HEK293 (cell line): Measurements from ENCODE around the gene GPATCH2.

Experiments used
- KLF16 ChIP-seq: fragments of 450-650 bp; formaldehyde crosslinking; IDR thresholded peaks from 2 replicates; pipeline ENCODE4 v1.5.1; 2017; ENCODE audit warnings: missing biosample characterization, missing genetic modification characterization
- KLF9 ChIP-seq: fragments of 450-650 bp; formaldehyde crosslinking; IDR thresholded peaks from 2 replicates; pipeline ENCODE4 v1.5.1; 2016; ENCODE audit warnings: missing biosample characterization, missing genetic modification characterization, low read depth
- REPIN1 ChIP-seq: fragments of 450-650 bp; formaldehyde crosslinking; IDR thresholded peaks from 2 replicates; pipeline ENCODE4 v1.5.1; 2017; ENCODE audit warnings: missing biosample characterization, missing genetic modification characterization, low read depth
- SALL2 ChIP-seq: fragments of 450-650 bp; formaldehyde crosslinking; IDR thresholded peaks from 2 replicates; pipeline ENCODE4 v1.5.0; 2017; ENCODE audit warnings: missing biosample characterization, mild to moderate bottlenecking, missing genetic modification characterization, borderline replicate concordance
- TCF7L2 ChIP-seq: IDR thresholded peaks from 2 replicates; pipeline ENCODE4 v1.6.1; 2011; ENCODE audit warnings: low read depth, mild to moderate bottlenecking, inconsistent platforms, low read length, moderate library complexity, borderline replicate concordance
- WT1 ChIP-seq: fragments of 450-650 bp; formaldehyde crosslinking; IDR thresholded peaks from 2 replicates; pipeline ENCODE4 v1.5.1; 2016; ENCODE audit warnings: missing biosample characterization, missing genetic modification characterization
- ZBTB11 ChIP-seq: fragments of 450-650 bp; formaldehyde crosslinking; conservative IDR thresholded peaks from 2 replicates; pipeline ENCODE4 v1.5.1; 2016; ENCODE audit warnings: low read depth, missing biosample characterization, missing genetic modification characterization
- ZNF10 ChIP-seq: fragments of 450-650 bp; formaldehyde crosslinking; IDR thresholded peaks from 2 replicates; pipeline ENCODE4 v1.5.1; 2017; ENCODE audit warnings: missing biosample characterization, missing genetic modification characterization
- ZNF112 ChIP-seq: fragments of 450-650 bp; formaldehyde crosslinking; IDR thresholded peaks from 2 replicates; pipeline ENCODE4 v1.5.0; 2017; ENCODE audit warnings: missing biosample characterization, missing genetic modification characterization
- ZNF133 ChIP-seq: fragments of 450-650 bp; formaldehyde crosslinking; IDR thresholded peaks from 2 replicates; pipeline ENCODE4 v1.5.1; 2016; ENCODE audit warnings: missing biosample characterization, missing genetic modification characterization
- ZNF138 ChIP-seq: fragments of 450-650 bp; formaldehyde crosslinking; IDR thresholded peaks from 2 replicates; pipeline ENCODE4 v1.5.1; 2016; ENCODE audit warnings: missing biosample characterization, missing genetic modification characterization, borderline replicate concordance
- ZNF140 ChIP-seq: fragments of 450-650 bp; formaldehyde crosslinking; IDR thresholded peaks from 2 replicates; pipeline ENCODE4 v1.5.1; 2016; ENCODE audit warnings: missing biosample characterization, missing genetic modification characterization
- ZNF146 ChIP-seq: fragments of 450-650 bp; formaldehyde crosslinking; IDR thresholded peaks from 2 replicates; pipeline ENCODE4 v1.5.1; 2016; ENCODE audit warnings: missing biosample characterization, missing genetic modification characterization
- ZNF169 ChIP-seq: fragments of 450-650 bp; formaldehyde crosslinking; IDR thresholded peaks from 2 replicates; pipeline ENCODE4 v1.5.1; 2016; ENCODE audit warnings: missing biosample characterization, missing genetic modification characterization
- ZNF175 ChIP-seq: fragments of 450-650 bp; formaldehyde crosslinking; IDR thresholded peaks from 2 replicates; pipeline ENCODE4 v1.5.1; 2016; ENCODE audit warnings: missing biosample characterization, missing genetic modification characterization
- ZNF2 ChIP-seq: fragments of 450-650 bp; formaldehyde crosslinking; IDR thresholded peaks from 2 replicates; pipeline ENCODE4 v1.5.1; 2016; ENCODE audit warnings: missing biosample characterization, missing genetic modification characterization
- ZNF214 ChIP-seq: fragments of 450-650 bp; formaldehyde crosslinking; IDR thresholded peaks from 2 replicates; pipeline ENCODE4 v1.5.1; 2017; ENCODE audit warnings: missing biosample characterization, mild to moderate bottlenecking, missing genetic modification characterization, borderline replicate concordance
- ZNF23 ChIP-seq: fragments of 450-650 bp; formaldehyde crosslinking; IDR thresholded peaks from 2 replicates; pipeline ENCODE4 v1.5.1; 2016; ENCODE audit warnings: missing biosample characterization, missing genetic modification characterization, borderline replicate concordance
- ZNF239 ChIP-seq: fragments of 450-650 bp; formaldehyde crosslinking; IDR thresholded peaks from 2 replicates; pipeline ENCODE4 v1.5.1; 2016; ENCODE audit warnings: missing biosample characterization, missing genetic modification characterization
- ZNF350 ChIP-seq: fragments of 450-650 bp; formaldehyde crosslinking; IDR thresholded peaks from 2 replicates; pipeline ENCODE4 v1.5.0; 2017; ENCODE audit warnings: missing biosample characterization, mild to moderate bottlenecking, missing genetic modification characterization
- ZNF404 ChIP-seq: fragments of 450-650 bp; formaldehyde crosslinking; IDR thresholded peaks from 2 replicates; pipeline ENCODE4 v1.5.1; 2017; ENCODE audit warnings: missing biosample characterization, missing genetic modification characterization
- ZNF416 ChIP-seq: fragments of 450-650 bp; formaldehyde crosslinking; IDR thresholded peaks from 2 replicates; pipeline ENCODE4 v1.5.1; 2016; ENCODE audit warnings: missing biosample characterization, missing genetic modification characterization
- ZNF677 ChIP-seq: fragments of 450-650 bp; IDR thresholded peaks from 2 replicates; pipeline ENCODE4 v1.5.0; 2018; ENCODE audit warnings: missing biosample characterization, mild to moderate bottlenecking, missing genetic modification characterization, moderate library complexity
- ZNF704 ChIP-seq: fragments of 450-650 bp; formaldehyde crosslinking; IDR thresholded peaks from 2 replicates; pipeline ENCODE4 v1.5.1; 2016; ENCODE audit warnings: missing biosample characterization, missing genetic modification characterization
- ZNF768 ChIP-seq: fragments of 450-650 bp; formaldehyde crosslinking; IDR thresholded peaks from 2 replicates; pipeline ENCODE4 v1.5.1; 2018; ENCODE audit warnings: missing biosample characterization, mild to moderate bottlenecking, missing genetic modification characterization
- ZNF843 ChIP-seq: fragments of 450-650 bp; formaldehyde crosslinking; IDR thresholded peaks from 2 replicates; pipeline ENCODE4 v1.5.1; 2016; ENCODE audit warnings: missing biosample characterization, missing genetic modification characterization
- TF ChIP-seq, protein P1 (sequence below): fragments of 450-650 bp; formaldehyde crosslinking; IDR thresholded peaks from 2 replicates; pipeline ENCODE4; 2016; ENCODE audit warnings: missing biosample characterization, missing genetic modification characterization
- TF ChIP-seq, protein P2 (sequence below): fragments of 450-650 bp; formaldehyde crosslinking; IDR thresholded peaks from 2 replicates; pipeline ENCODE4 v1.5.1; 2017; ENCODE audit warnings: missing biosample characterization, missing genetic modification characterization
- TF ChIP-seq, protein P3 (sequence below): IDR thresholded peaks from 2 replicates; pipeline ENCODE4 v1.6.1; 2011; ENCODE audit warnings: mild to moderate bottlenecking, low read depth, low read length, borderline replicate concordance
- TF ChIP-seq, protein P4 (sequence below): sonication (generic); formaldehyde crosslinking; IDR thresholded peaks from 2 replicates; pipeline ENCODE4 v1.8.1; 2022; ENCODE audit warnings: mild to moderate bottlenecking, moderate library complexity, missing genetic modification reagents

GPATCH2 gene

GRCh38 chr1:217630711-217631591 is at the start of gene GPATCH2, which contains the start of gene SPATA17 (continued):
- TF ChIP-seq ZNF10 = no peak
- no peak for TF ChIP-seq ZNF175 (tag by site-specific recombination)
- no peak for TF ChIP-seq ZNF214 (tag by site-specific recombination)
- no peak for TF ChIP-seq ZNF404 (tag by site-specific recombination)
- no peak for TF ChIP-seq ZNF239
- no peak for TF ChIP-seq KLF9 (tag by site-specific recombination)
- TF ChIP-seq, protein P1, sequence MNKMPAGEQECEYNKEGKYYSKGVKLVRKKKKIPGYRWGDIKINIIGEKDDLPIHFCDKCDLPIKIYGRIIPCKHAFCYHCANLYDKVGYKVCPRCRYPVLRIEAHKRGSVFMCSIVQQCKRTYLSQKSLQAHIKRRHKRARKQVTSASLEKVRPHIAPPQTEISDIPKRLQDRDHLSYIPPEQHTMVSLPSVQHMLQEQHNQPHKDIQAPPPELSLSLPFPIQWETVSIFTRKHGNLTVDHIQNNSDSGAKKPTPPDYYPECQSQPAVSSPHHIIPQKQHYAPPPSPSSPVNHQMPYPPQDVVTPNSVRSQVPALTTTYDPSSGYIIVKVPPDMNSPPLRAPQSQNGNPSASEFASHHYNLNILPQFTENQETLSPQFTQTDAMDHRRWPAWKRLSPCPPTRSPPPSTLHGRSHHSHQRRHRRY (tag by site-specific recombination) = no peak
- TF ChIP-seq ZNF704 (tag by site-specific recombination) = no peak
- no peak for TF ChIP-seq ZNF350 (tag by site-specific recombination)
- no peak for TF ChIP-seq ZNF416 (tag by site-specific recombination)
- peak; percentile 92; the same call in 1 of the 2 replicates for TF ChIP-seq ZNF768 (tag by site-specific recombination)
- TF ChIP-seq REPIN1 = no peak
- TF ChIP-seq, protein P2, sequence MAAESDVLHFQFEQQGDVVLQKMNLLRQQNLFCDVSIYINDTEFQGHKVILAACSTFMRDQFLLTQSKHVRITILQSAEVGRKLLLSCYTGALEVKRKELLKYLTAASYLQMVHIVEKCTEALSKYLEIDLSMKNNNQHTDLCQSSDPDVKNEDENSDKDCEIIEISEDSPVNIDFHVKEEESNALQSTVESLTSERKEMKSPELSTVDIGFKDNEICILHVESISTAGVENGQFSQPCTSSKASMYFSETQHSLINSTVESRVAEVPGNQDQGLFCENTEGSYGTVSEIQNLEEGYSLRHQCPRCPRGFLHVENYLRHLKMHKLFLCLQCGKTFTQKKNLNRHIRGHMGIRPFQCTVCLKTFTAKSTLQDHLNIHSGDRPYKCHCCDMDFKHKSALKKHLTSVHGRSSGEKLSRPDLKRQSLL = no peak
- TF ChIP-seq, protein P3, sequence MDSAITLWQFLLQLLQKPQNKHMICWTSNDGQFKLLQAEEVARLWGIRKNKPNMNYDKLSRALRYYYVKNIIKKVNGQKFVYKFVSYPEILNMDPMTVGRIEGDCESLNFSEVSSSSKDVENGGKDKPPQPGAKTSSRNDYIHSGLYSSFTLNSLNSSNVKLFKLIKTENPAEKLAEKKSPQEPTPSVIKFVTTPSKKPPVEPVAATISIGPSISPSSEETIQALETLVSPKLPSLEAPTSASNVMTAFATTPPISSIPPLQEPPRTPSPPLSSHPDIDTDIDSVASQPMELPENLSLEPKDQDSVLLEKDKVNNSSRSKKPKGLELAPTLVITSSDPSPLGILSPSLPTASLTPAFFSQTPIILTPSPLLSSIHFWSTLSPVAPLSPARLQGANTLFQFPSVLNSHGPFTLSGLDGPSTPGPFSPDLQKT = no peak
- TF ChIP-seq ZNF146 (tag by site-specific recombination) = no peak
- TF ChIP-seq ZNF133 (tag by site-specific recombination) = no peak
- no peak for TF ChIP-seq ZNF138
- TF ChIP-seq WT1 (tag by site-specific recombination) = no peak
- TF ChIP-seq SALL2 = no peak
- TF ChIP-seq TCF7L2 = peak; percentile 21; the same call in 1 of the 2 replicates
- TF ChIP-seq ZNF677 (tag by site-specific recombination) = no peak
- TF ChIP-seq KLF16 (tag by site-specific recombination) = no peak
- TF ChIP-seq ZNF23 = no peak
- 0 out of 2 replicates have a peak, but pooled peaks have one; percentile 18 for TF ChIP-seq ZNF843 (tag by site-specific recombination)
- TF ChIP-seq ZNF140 (tag by site-specific recombination) = no peak
- TF ChIP-seq ZBTB11 (tag by site-specific recombination) = peak; percentile 89
- no peak for TF ChIP-seq ZNF169
- no peak for TF ChIP-seq ZNF112
- TF ChIP-seq ZNF2 = peak; percentile 71
- TF ChIP-seq, protein P4, sequence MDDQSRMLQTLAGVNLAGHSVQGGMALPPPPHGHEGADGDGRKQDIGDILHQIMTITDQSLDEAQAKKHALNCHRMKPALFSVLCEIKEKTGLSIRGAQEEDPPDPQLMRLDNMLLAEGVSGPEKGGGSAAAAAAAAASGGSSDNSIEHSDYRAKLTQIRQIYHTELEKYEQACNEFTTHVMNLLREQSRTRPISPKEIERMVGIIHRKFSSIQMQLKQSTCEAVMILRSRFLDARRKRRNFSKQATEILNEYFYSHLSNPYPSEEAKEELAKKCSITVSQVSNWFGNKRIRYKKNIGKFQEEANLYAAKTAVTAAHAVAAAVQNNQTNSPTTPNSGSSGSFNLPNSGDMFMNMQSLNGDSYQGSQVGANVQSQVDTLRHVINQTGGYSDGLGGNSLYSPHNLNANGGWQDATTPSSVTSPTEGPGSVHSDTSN (CRISPR knock-in tag) = no peak
